WTC11 (cell line): ENCODE results near the gene ATXN2L. TPM values are rescaled to one million over a fixed set of nuclear protein-coding genes. Genes with fewer than 3 reads are reported as not detected.
A peak's percentile ranks its signal among the peaks of the same experiment; 100 is the strongest.

Source experiments
- ATAC-seq: fragments of 200-7000 bp; cut with Tn5 transposase; 2 replicates; pipeline ENCODE4 v1.10.0; 2021; ENCODE audit warnings: mild to moderate bottlenecking, moderate library complexity
- CTCF ChIA-PET: fragments of 300-600 bp; sonication (Branson Sonifier 250); formaldehyde crosslinking; loops from one replicate; lab custom pipeline; 2021; ENCODE audit warnings: antibody characterized with exemption; lab: Charles Lee
- POLR2A ChIA-PET: fragments of 350-600 bp; sonication (Branson Sonifier 250); formaldehyde crosslinking; loops from one replicate; lab custom pipeline; 2021; ENCODE audit warnings: antibody characterized with exemption; lab: Charles Lee
- DNase-seq: peaks from one replicate; pipeline ENCODE4 v3.0.0; 2021; ENCODE audit warnings: low spot score
- H3K27ac Mint-ChIP-seq: 2 replicates; pipeline ENCODE4 v1.8.0; 2021; ENCODE audit warnings: mixed read lengths
- H3K27me3 Mint-ChIP-seq: 2 replicates; pipeline ENCODE4 v1.8.0; 2021; ENCODE audit warnings: low read depth, mild to moderate bottlenecking, moderate library complexity, mixed read lengths
- H3K36me3 Mint-ChIP-seq: 2 replicates; pipeline ENCODE4 v1.8.0; 2021; ENCODE audit warnings: mixed read lengths
- H3K4me1 Mint-ChIP-seq: 2 replicates; pipeline ENCODE4 v1.8.0; 2022; ENCODE audit warnings: mixed read lengths
- H3K4me3 Mint-ChIP-seq: 2 replicates; pipeline ENCODE4 v1.8.0; 2021; ENCODE audit warnings: mild to moderate bottlenecking, moderate library complexity, mixed read lengths
- H3K9me3 Mint-ChIP-seq: 2 replicates; pipeline ENCODE4 v1.8.0; 2021; ENCODE audit warnings: mixed read lengths
- CBFB ChIP-seq: sonication (generic); formaldehyde crosslinking; IDR thresholded peaks from 2 replicates; pipeline ENCODE4 v1.8.1; 2022; ENCODE audit warnings: mild to moderate bottlenecking, low read depth, missing genetic modification reagents
- ELF4 ChIP-seq: sonication (generic); formaldehyde crosslinking; IDR thresholded peaks from 2 replicates; pipeline ENCODE4 v1.8.1; 2022; ENCODE audit warnings: low read depth, mild to moderate bottlenecking, moderate library complexity, missing genetic modification reagents
- ESRRA ChIP-seq: sonication (generic); formaldehyde crosslinking; IDR thresholded peaks from 2 replicates; pipeline ENCODE4 v1.8.1; 2022; ENCODE audit warnings: mild to moderate bottlenecking, missing genetic modification reagents, borderline replicate concordance
- FOXJ3 ChIP-seq: sonication (generic); formaldehyde crosslinking; IDR thresholded peaks from 2 replicates; pipeline ENCODE4 v1.9.0; 2021; ENCODE audit warnings: missing genetic modification reagents, mild to moderate bottlenecking, borderline replicate concordance
- FOXP1 ChIP-seq: sonication (generic); formaldehyde crosslinking; IDR thresholded peaks from 2 replicates; pipeline ENCODE4 v1.8.0; 2022; ENCODE audit warnings: missing genetic modification reagents, mild to moderate bottlenecking, moderate library complexity, borderline replicate concordance
- HMGA2 ChIP-seq: fragments of 250-450 bp; sonication (Bioruptor Pico); IDR thresholded peaks from 2 replicates; pipeline ENCODE4 v1.4.0; 2021; ENCODE audit warnings: mild to moderate bottlenecking, moderate library complexity
- KAT7 ChIP-seq: sonication (generic); formaldehyde crosslinking; IDR thresholded peaks from 2 replicates; pipeline ENCODE4 v1.8.1; 2023; ENCODE audit warnings: missing genetic modification reagents, mild to moderate bottlenecking, borderline replicate concordance
- MYBL2 ChIP-seq: sonication (generic); formaldehyde crosslinking; IDR thresholded peaks from 2 replicates; pipeline ENCODE4 v1.8.1; 2023; ENCODE audit warnings: mild to moderate bottlenecking, moderate library complexity, missing genetic modification reagents
- NR2C2 ChIP-seq: sonication (generic); formaldehyde crosslinking; IDR thresholded peaks from 2 replicates; pipeline ENCODE4 v1.8.0; 2022; ENCODE audit warnings: mild to moderate bottlenecking, missing genetic modification reagents
- OVOL2 ChIP-seq: fragments of 250-450 bp; sonication (Bioruptor Pico); IDR thresholded peaks from 2 replicates; pipeline ENCODE4 v1.9.0; 2021; ENCODE audit warnings: mild to moderate bottlenecking, borderline replicate concordance
- RORB ChIP-seq: fragments of 250-450 bp; sonication (Bioruptor Pico); IDR thresholded peaks from 2 replicates; pipeline ENCODE4 v1.9.0; 2021; ENCODE audit warnings: mild to moderate bottlenecking
- SMAD3 ChIP-seq: sonication (generic); formaldehyde crosslinking; IDR thresholded peaks from 2 replicates; pipeline ENCODE4 v1.8.0; 2022; ENCODE audit warnings: missing genetic modification reagents, mild to moderate bottlenecking, borderline replicate concordance
- ZNF416 ChIP-seq: fragments of 250-450 bp; sonication (Bioruptor Pico); IDR thresholded peaks from 2 replicates; pipeline ENCODE4 v1.9.0; 2021; ENCODE audit warnings: mild to moderate bottlenecking, inconsistent platforms
- ZNF671 ChIP-seq: fragments of 250-450 bp; sonication (Bioruptor Pico); IDR thresholded peaks from 2 replicates; pipeline ENCODE4 v1.8.0; 2021; ENCODE audit warnings: mild to moderate bottlenecking
- total RNA-seq: library from RNA; stranded (reverse); gene quantifications from 3 replicates; pipeline ENCODE4 v1.2.3, GENCODE V29; 2021
- TF ChIP-seq, protein P1 (sequence below): sonication (generic); formaldehyde crosslinking; IDR thresholded peaks from 2 replicates; pipeline ENCODE4 v1.8.1; 2023; ENCODE audit warnings: mild to moderate bottlenecking, missing genetic modification reagents, borderline replicate concordance
- TF ChIP-seq, protein P2 (sequence below): sonication (generic); formaldehyde crosslinking; IDR thresholded peaks from 2 replicates; pipeline ENCODE4 v1.8.1; 2023; ENCODE audit warnings: mild to moderate bottlenecking, missing genetic modification reagents
- TF ChIP-seq, protein P3 (sequence below): sonication (generic); formaldehyde crosslinking; IDR thresholded peaks from 2 replicates; pipeline ENCODE4 v1.8.1; 2023; ENCODE audit warnings: mild to moderate bottlenecking, missing genetic modification reagents
- TF ChIP-seq, protein P4 (sequence below): fragments of 250-450 bp; sonication (Bioruptor Pico); IDR thresholded peaks from 2 replicates; pipeline ENCODE4 v1.8.0; 2021; ENCODE audit warnings: mild to moderate bottlenecking
- TF ChIP-seq, protein P5 (sequence below): sonication (generic); formaldehyde crosslinking; IDR thresholded peaks from 2 replicates; pipeline ENCODE4 v1.8.1; 2022; ENCODE audit warnings: missing genetic modification reagents, borderline replicate concordance

ATXN2L gene
- total RNA-seq, 1 experiment from 2014 or later: 243 TPM

DNA sequence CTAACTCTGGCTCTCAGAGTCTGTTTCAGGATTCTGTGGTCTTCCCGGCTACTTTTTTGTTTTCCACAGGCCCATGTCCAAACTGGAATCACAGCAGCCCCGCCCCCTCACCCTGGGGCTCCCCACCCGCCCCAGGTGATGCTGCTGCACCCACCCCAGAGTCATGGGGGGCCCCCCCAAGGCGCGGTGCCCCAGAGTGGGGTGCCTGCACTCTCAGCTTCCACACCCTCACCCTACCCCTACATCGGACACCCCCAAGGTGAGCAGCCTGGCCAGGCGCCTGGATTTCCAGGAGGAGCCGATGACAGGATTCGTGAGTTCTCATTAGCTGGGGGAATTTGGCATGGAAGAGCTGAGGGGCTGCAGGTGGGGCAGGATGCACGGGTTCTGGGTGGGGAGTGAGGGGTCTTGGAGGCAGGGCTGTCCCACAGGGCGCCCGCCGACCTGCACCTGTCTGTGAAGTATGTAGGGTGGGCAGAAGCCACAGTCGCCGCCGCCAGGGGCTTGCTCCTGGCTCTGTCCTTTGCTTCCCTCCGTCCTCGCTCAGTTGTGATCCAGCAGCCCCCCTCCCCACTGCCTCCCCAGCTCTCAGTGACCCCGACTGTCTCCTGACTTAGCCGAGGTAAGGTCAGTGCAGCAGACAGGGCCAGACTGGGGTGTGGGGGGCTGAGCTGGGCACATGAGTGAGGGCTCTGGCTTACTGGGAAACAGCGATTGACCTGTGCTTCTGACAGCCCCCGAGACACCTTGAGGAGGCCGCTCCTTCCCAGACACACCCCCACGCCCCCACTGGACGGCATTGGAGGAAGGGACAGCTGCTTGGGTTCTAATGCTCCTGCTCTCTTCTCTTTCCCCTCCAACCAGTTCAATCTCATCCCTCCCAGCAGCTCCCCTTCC lies 13.3 kb downstream of the ATXN2L start:
- no peak overlapping the region for H3K4me3 Mint-ChIP-seq
- TF ChIP-seq KAT7 (CRISPR knock-in tag): no peak
- TF ChIP-seq CBFB (CRISPR knock-in tag): no peak
- no peak for TF ChIP-seq ZNF671
- no peak for TF ChIP-seq ESRRA
- no peak for TF ChIP-seq ZNF416 (CRISPR knock-in tag)
- TF ChIP-seq HMGA2 (CRISPR knock-in tag): no peak
- TF ChIP-seq, protein P1, sequence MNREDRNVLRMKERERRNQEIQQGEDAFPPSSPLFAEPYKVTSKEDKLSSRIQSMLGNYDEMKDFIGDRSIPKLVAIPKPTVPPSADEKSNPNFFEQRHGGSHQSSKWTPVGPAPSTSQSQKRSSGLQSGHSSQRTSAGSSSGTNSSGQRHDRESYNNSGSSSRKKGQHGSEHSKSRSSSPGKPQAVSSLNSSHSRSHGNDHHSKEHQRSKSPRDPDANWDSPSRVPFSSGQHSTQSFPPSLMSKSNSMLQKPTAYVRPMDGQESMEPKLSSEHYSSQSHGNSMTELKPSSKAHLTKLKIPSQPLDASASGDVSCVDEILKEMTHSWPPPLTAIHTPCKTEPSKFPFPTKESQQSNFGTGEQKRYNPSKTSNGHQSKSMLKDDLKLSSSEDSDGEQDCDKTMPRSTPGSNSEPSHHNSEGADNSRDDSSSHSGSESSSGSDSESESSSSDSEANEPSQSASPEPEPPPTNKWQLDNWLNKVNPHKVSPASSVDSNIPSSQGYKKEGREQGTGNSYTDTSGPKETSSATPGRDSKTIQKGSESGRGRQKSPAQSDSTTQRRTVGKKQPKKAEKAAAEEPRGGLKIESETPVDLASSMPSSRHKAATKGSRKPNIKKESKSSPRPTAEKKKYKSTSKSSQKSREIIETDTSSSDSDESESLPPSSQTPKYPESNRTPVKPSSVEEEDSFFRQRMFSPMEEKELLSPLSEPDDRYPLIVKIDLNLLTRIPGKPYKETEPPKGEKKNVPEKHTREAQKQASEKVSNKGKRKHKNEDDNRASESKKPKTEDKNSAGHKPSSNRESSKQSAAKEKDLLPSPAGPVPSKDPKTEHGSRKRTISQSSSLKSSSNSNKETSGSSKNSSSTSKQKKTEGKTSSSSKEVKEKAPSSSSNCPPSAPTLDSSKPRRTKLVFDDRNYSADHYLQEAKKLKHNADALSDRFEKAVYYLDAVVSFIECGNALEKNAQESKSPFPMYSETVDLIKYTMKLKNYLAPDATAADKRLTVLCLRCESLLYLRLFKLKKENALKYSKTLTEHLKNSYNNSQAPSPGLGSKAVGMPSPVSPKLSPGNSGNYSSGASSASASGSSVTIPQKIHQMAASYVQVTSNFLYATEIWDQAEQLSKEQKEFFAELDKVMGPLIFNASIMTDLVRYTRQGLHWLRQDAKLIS (CRISPR knock-in tag): no peak
- no peak for TF ChIP-seq SMAD3
- no peak for TF ChIP-seq MYBL2 (CRISPR knock-in tag)
- TF ChIP-seq, protein P2, sequence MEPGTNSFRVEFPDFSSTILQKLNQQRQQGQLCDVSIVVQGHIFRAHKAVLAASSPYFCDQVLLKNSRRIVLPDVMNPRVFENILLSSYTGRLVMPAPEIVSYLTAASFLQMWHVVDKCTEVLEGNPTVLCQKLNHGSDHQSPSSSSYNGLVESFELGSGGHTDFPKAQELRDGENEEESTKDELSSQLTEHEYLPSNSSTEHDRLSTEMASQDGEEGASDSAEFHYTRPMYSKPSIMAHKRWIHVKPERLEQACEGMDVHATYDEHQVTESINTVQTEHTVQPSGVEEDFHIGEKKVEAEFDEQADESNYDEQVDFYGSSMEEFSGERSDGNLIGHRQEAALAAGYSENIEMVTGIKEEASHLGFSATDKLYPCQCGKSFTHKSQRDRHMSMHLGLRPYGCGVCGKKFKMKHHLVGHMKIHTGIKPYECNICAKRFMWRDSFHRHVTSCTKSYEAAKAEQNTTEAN (CRISPR knock-in tag): no peak
- TF ChIP-seq ELF4 (CRISPR knock-in tag): no peak
- TF ChIP-seq, protein P3, sequence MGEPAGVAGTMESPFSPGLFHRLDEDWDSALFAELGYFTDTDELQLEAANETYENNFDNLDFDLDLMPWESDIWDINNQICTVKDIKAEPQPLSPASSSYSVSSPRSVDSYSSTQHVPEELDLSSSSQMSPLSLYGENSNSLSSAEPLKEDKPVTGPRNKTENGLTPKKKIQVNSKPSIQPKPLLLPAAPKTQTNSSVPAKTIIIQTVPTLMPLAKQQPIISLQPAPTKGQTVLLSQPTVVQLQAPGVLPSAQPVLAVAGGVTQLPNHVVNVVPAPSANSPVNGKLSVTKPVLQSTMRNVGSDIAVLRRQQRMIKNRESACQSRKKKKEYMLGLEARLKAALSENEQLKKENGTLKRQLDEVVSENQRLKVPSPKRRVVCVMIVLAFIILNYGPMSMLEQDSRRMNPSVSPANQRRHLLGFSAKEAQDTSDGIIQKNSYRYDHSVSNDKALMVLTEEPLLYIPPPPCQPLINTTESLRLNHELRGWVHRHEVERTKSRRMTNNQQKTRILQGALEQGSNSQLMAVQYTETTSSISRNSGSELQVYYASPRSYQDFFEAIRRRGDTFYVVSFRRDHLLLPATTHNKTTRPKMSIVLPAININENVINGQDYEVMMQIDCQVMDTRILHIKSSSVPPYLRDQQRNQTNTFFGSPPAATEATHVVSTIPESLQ (CRISPR knock-in tag): no peak
- TF ChIP-seq, protein P4, sequence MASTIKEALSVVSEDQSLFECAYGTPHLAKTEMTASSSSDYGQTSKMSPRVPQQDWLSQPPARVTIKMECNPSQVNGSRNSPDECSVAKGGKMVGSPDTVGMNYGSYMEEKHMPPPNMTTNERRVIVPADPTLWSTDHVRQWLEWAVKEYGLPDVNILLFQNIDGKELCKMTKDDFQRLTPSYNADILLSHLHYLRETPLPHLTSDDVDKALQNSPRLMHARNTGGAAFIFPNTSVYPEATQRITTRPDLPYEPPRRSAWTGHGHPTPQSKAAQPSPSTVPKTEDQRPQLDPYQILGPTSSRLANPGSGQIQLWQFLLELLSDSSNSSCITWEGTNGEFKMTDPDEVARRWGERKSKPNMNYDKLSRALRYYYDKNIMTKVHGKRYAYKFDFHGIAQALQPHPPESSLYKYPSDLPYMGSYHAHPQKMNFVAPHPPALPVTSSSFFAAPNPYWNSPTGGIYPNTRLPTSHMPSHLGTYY (CRISPR knock-in tag): no peak
- TF ChIP-seq, protein P5, sequence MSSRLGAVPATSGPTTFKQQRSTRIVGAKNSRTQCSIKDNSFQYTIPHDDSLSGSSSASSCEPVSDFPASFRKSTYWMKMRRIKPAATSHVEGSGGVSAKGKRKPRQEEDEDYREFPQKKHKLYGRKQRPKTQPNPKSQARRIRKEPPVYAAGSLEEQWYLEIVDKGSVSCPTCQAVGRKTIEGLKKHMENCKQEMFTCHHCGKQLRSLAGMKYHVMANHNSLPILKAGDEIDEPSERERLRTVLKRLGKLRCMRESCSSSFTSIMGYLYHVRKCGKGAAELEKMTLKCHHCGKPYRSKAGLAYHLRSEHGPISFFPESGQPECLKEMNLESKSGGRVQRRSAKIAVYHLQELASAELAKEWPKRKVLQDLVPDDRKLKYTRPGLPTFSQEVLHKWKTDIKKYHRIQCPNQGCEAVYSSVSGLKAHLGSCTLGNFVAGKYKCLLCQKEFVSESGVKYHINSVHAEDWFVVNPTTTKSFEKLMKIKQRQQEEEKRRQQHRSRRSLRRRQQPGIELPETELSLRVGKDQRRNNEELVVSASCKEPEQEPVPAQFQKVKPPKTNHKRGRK (CRISPR knock-in tag): no peak
- no peak for TF ChIP-seq RORB (CRISPR knock-in tag)
- no peak for TF ChIP-seq NR2C2 (CRISPR knock-in tag)
- no peak for TF ChIP-seq FOXP1 (CRISPR knock-in tag)
- TF ChIP-seq FOXJ3: no peak
- no peak for TF ChIP-seq OVOL2 (CRISPR knock-in tag)
- H3K36me3 Mint-ChIP-seq: peaks cover 58% of the 10 kb centered on the region
- DNase-seq (peak; percentile 21), ATAC-seq (peak; percentile 37)
- no peaks in the 10 kb centered on the region for H3K27me3 Mint-ChIP-seq
- H3K4me1 Mint-ChIP-seq: no peaks in the 10 kb centered on the region
- H3K27ac Mint-ChIP-seq: no peak overlapping the region
- H3K9me3 Mint-ChIP-seq: no peaks in the 10 kb centered on the region
- CTCF ChIA-PET: interaction anchor here (0.6 to 1.9 kb wide), 2 partner anchors 10 to 1899 kb away, joined by 4 to 10 read pairs; partner anchors contain the start of gene TUFM
- POLR2A ChIA-PET: interaction anchor here (0.6 kb wide), 1 partner anchor 1206 kb away, joined by 3 read pairs; no protein-coding TSS in a partner anchor
